Panc1 (cell line): Measurements from ENCODE around the gene TERT. TPM values are rescaled to one million over a fixed set of nuclear protein-coding genes. Genes with fewer than 3 reads are reported as not detected.

ENCODE experiments used
- ATAC-seq: fragments of 200-7000 bp; cut with Tn5 transposase; 2 replicates; pipeline ENCODE4 v1.9.1; 2020; ENCODE audit warnings: mild to moderate bottlenecking, moderate library complexity
- BruUV-seq: library from RNA; stranded (reverse); fragments of 400-500 nt; replicated peaks from 2 replicates; lab custom pipeline; 2021; lab: Mats Ljungman, UMichigan
- CTCF ChIA-PET: fragments of 300-600 bp; sonication (Branson Sonifier 250); formaldehyde crosslinking; loops from one replicate; lab custom pipeline; 2022; ENCODE audit warnings: antibody characterized with exemption; lab: Charles Lee
- POLR2A ChIA-PET: fragments of 300-600 bp; sonication (Branson Sonifier 250); formaldehyde crosslinking; loops from one replicate; lab custom pipeline; 2022; ENCODE audit warnings: antibody characterized with exemption; lab: Charles Lee
- DNase-seq: peaks from one replicate; pipeline ENCODE4 v3.0.0-alpha.2; 2010; ENCODE audit warnings: low read depth, low spot score
- H3K27ac ChIP-seq: 2 replicates; pipeline ENCODE4 v1.5.1; 2011; ENCODE audit warnings: mild to moderate bottlenecking, low read length, inconsistent platforms
- H3K27me3 ChIP-seq: fragments of 200-500 bp; sonication (Bioruptor generic); 2 replicates; pipeline ENCODE4 v1.6.0; 2014; ENCODE audit warnings: low read length, inconsistent platforms; ENCODE audit not compliant: control insufficient read depth, insufficient read depth
- H3K36me3 ChIP-seq: fragments of 200-500 bp; sonication (Bioruptor generic); 2 replicates; pipeline ENCODE4 v1.5.1; 2014; ENCODE audit warnings: inconsistent platforms, mild to moderate bottlenecking, low read length, moderate library complexity; ENCODE audit not compliant: control insufficient read depth, insufficient read depth
- H3K4me1 ChIP-seq: 2 replicates; pipeline ENCODE4 v1.5.1; 2011; ENCODE audit warnings: inconsistent platforms, mild to moderate bottlenecking, low read length, moderate library complexity; ENCODE audit not compliant: control insufficient read depth, insufficient read depth
- H3K4me3 ChIP-seq, 2 experiments: 2 replicates each; pipeline ENCODE4 v1.5.1; 2011 to 2012; ENCODE audit warnings: low read depth in 2 of 2, low read length in 2 of 2, mild to moderate bottlenecking in 2 of 2, inconsistent platforms in 1 of 2, moderate library complexity in 1 of 2
- H3K9me3 ChIP-seq: fragments of 200-500 bp; sonication (Bioruptor generic); 2 replicates; pipeline ENCODE4 v1.5.1; 2014; ENCODE audit warnings: low read depth, mild to moderate bottlenecking, inconsistent platforms, low read length, moderate library complexity; ENCODE audit not compliant: control insufficient read depth, insufficient read depth
- POLR2AphosphoS5 ChIP-seq: IDR thresholded peaks from 2 replicates; pipeline ENCODE4 v1.6.1; 2012; ENCODE audit warnings: mild to moderate bottlenecking, low read depth, low read length, moderate library complexity
- SIN3A ChIP-seq: IDR thresholded peaks from 2 replicates; pipeline ENCODE4 v1.6.1; 2012; ENCODE audit warnings: low read depth, mild to moderate bottlenecking, low read length, moderate library complexity, borderline replicate concordance; ENCODE audit not compliant: insufficient read depth
- TCF7L2 ChIP-seq: IDR thresholded peaks from 2 replicates; pipeline ENCODE4 v1.6.1; 2011; ENCODE audit warnings: mild to moderate bottlenecking, low read depth, low read length, inconsistent platforms
- in situ Hi-C: cut with HindIII; loops from 2 replicates; pipeline ENCODE4 v1.10.0; 2016; ENCODE audit warnings: low sequenced_read_pairs, low pct_unique_long_range_greater_than_20kb
- intact Hi-C: fragments of 100-400 bp; cut with micrococcal nuclease; formaldehyde crosslinking; loops from one replicate; pipeline ENCODE4 v1.10.0; 2022; ENCODE audit not compliant: unreplicated experiment
- total RNA-seq: library from RNA; stranded (reverse); gene quantifications from one replicate; pipeline ENCODE4 v1.2.1, GENCODE V29; 2021; ENCODE audit not compliant: unreplicated experiment
- TF ChIP-seq, protein P1 (sequence below), 2 experiments: IDR thresholded peaks; 2 replicates each; pipeline ENCODE4 v1.6.1; 2011 to 2012; ENCODE audit warnings: low read depth in 2 of 2, control low read depth in 1 of 2, low read length in 1 of 2, mild to moderate bottlenecking in 1 of 2, moderate library complexity in 1 of 2; ENCODE audit not compliant: insufficient read depth in 1 of 2
- TF ChIP-seq, protein P2 (sequence below): fragments of 450-650 bp; IDR thresholded peaks from 2 replicates; pipeline ENCODE4 v1.5.1; 2017; ENCODE audit warnings: mild to moderate bottlenecking

Gene TERT
- total RNA-seq, 1 experiment from 2014 or later: 8.9 TPM

DNA sequence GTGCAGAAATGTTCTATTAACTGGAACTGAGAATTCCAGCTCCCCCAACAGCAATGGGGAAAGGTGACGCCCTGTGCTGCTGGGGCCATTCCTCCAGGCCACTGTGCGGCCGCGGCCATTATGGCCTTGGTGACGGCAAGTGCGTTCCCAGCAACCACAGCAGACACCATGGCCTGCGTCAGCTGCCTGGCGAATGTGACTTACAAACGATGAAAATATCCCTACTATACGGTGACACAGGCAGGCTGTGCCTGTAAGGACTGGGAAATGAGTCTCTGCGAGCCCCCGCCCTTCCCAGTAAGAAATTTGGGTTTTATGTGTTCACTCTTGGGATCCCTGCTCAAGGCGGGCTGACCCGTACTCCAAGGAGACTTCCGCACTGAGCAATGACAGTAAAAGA lies 29.4 kb upstream of the TERT start:
- intact Hi-C loops (no loop called here), in situ Hi-C loops (no loop called here)
- Histone ChIP-seq H3K27ac (no peak overlapping the region), H3K4me1 (peaks cover 5% of the 10 kb centered on the region), H3K27me3 (no peaks in the 10 kb centered on the region), H3K36me3 (peaks cover 5% of the 10 kb centered on the region; the same call in 1 of the 2 replicates), H3K4me3 (no peak overlapping the region), H3K9me3 (no peaks in the 10 kb centered on the region)
- TF ChIP-seq POLR2AphosphoS5 (no peak), SIN3A (no peak), TCF7L2 (no peak)
- TF ChIP-seq, protein P1, sequence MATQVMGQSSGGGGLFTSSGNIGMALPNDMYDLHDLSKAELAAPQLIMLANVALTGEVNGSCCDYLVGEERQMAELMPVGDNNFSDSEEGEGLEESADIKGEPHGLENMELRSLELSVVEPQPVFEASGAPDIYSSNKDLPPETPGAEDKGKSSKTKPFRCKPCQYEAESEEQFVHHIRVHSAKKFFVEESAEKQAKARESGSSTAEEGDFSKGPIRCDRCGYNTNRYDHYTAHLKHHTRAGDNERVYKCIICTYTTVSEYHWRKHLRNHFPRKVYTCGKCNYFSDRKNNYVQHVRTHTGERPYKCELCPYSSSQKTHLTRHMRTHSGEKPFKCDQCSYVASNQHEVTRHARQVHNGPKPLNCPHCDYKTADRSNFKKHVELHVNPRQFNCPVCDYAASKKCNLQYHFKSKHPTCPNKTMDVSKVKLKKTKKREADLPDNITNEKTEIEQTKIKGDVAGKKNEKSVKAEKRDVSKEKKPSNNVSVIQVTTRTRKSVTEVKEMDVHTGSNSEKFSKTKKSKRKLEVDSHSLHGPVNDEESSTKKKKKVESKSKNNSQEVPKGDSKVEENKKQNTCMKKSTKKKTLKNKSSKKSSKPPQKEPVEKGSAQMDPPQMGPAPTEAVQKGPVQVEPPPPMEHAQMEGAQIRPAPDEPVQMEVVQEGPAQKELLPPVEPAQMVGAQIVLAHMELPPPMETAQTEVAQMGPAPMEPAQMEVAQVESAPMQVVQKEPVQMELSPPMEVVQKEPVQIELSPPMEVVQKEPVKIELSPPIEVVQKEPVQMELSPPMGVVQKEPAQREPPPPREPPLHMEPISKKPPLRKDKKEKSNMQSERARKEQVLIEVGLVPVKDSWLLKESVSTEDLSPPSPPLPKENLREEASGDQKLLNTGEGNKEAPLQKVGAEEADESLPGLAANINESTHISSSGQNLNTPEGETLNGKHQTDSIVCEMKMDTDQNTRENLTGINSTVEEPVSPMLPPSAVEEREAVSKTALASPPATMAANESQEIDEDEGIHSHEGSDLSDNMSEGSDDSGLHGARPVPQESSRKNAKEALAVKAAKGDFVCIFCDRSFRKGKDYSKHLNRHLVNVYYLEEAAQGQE (IDR thresholded peaks at IDR 0.05; ENCODE audit: insufficient read depth in 1 of 2, low read depth in 2 of 2, low read length in 1 of 2): no peak
- TF ChIP-seq, protein P2, sequence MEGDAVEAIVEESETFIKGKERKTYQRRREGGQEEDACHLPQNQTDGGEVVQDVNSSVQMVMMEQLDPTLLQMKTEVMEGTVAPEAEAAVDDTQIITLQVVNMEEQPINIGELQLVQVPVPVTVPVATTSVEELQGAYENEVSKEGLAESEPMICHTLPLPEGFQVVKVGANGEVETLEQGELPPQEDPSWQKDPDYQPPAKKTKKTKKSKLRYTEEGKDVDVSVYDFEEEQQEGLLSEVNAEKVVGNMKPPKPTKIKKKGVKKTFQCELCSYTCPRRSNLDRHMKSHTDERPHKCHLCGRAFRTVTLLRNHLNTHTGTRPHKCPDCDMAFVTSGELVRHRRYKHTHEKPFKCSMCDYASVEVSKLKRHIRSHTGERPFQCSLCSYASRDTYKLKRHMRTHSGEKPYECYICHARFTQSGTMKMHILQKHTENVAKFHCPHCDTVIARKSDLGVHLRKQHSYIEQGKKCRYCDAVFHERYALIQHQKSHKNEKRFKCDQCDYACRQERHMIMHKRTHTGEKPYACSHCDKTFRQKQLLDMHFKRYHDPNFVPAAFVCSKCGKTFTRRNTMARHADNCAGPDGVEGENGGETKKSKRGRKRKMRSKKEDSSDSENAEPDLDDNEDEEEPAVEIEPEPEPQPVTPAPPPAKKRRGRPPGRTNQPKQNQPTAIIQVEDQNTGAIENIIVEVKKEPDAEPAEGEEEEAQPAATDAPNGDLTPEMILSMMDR: no peak
- ATAC-seq (no peak), DNase-seq (no peak)
- no TSS peak for BruUV-seq
- CTCF ChIA-PET: no interaction called here
- POLR2A ChIA-PET: no interaction called here

DNA sequence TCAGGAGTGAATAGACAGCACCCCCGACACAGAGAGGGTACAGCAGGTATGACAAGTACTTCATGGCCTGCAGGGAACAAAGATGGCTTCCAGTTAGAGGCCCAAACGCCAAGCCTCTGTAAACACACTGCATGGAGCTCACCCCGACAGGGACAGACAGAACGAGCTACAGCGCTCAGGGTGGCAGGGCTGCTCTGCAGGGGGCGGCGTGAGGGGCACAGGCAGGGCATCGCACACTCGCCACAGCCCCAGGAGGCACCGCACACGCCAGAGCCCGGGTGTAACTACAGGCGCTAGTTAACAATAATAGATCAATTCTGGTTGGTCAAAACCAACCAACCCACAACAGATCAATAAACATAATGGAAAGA lies 28.9 kb upstream of the TERT start:
- Histone ChIP-seq H3K27me3 (no peaks in the 10 kb centered on the region), H3K4me1 (peaks cover 5% of the 10 kb centered on the region), H3K36me3 (peaks cover 5% of the 10 kb centered on the region; the same call in 1 of the 2 replicates), H3K9me3 (no peaks in the 10 kb centered on the region), H3K27ac (no peak overlapping the region), H3K4me3 (no peak overlapping the region)
- ATAC-seq (no peak), DNase-seq (no peak)
- intact Hi-C loops (loop anchor here (2.0 kb wide), 1 partner anchor 29 kb away; the partner anchor contains the start of gene TERT), in situ Hi-C loops (no loop called here)
- no TSS peak for BruUV-seq
- TF ChIP-seq SIN3A (no peak), POLR2AphosphoS5 (no peak), TCF7L2 (no peak)
- TF ChIP-seq, protein P2: no peak
- TF ChIP-seq, protein P1 (IDR thresholded peaks at IDR 0.05; ENCODE audit: insufficient read depth in 1 of 2, low read depth in 2 of 2, low read length in 1 of 2): no peak
- POLR2A ChIA-PET: no interaction called here
- CTCF ChIA-PET: no interaction called here
